ENCODE results near the gene CCL24.
"Not testable (repeated sequence)": the region's sequence is repeated elsewhere in the genome, so short reads cannot be mapped to it uniquely, and the experiment has no call there.

Gene CCL24

GRCh38 chr7:75838281-75838930 is 24.8 kb upstream of the CCL24 start:
- H3K36me3 Mint-ChIP-seq; H3K27me3 Mint-ChIP-seq; H3K4me1 Mint-ChIP-seq; ATAC-seq (ENCODE audit: low read depth); H3K9me3 Mint-ChIP-seq; H3K27ac Mint-ChIP-seq; H3K4me3 Mint-ChIP-seq; DNase-seq (ENCODE audit: low spot score in 2 of 2): not testable (repeated sequence)

GRCh38 chr7:75836798-75837197 is 23.2 kb upstream of the CCL24 start:
- Mint-ChIP-seq H3K36me3 (no peaks in the 10 kb centered on the region), H3K27ac (no peak overlapping the region), H3K4me1 (no peaks in the 10 kb centered on the region), H3K27me3 (peaks cover 3% of the 10 kb centered on the region), H3K4me3 (no peak overlapping the region), H3K9me3 (no peaks in the 10 kb centered on the region)
- DNase-seq (ENCODE audit: low spot score in 2 of 2) (no peak), ATAC-seq (ENCODE audit: low read depth) (no peak)

- peaks cover 4% of the 10 kb centered on the region for H3K27me3 Mint-ChIP-seq
- H3K9me3 Mint-ChIP-seq = no peaks in the 10 kb centered on the region
- ATAC-seq (ENCODE audit: low read depth) (no peak), DNase-seq (ENCODE audit: low spot score in 2 of 2) (no peak)
- no peak overlapping the region for H3K4me3 Mint-ChIP-seq
- no peak overlapping the region for H3K27ac Mint-ChIP-seq
- H3K4me1 Mint-ChIP-seq = no peaks in the 10 kb centered on the region
- H3K36me3 Mint-ChIP-seq = no peaks in the 10 kb centered on the region
Observed at GRCh38 chr7:75835688-75836285, 22.2 kb upstream of the CCL24 start.

GRCh38 chr7:75833662-75834061 is 20.1 kb upstream of the CCL24 start:
- not testable (repeated sequence) for H3K27me3 Mint-ChIP-seq; H3K9me3 Mint-ChIP-seq; H3K36me3 Mint-ChIP-seq; H3K4me3 Mint-ChIP-seq; DNase-seq (ENCODE audit: low spot score in 2 of 2); H3K4me1 Mint-ChIP-seq; H3K27ac Mint-ChIP-seq; ATAC-seq (ENCODE audit: low read depth)

- Mint-ChIP-seq H3K4me3 (no peak overlapping the region), H3K4me1 (peaks cover 2% of the 10 kb centered on the region), H3K27me3 (peaks cover 15% of the 10 kb centered on the region), H3K9me3 (no peaks in the 10 kb centered on the region), H3K27ac (no peak overlapping the region), H3K36me3 (no peaks in the 10 kb centered on the region)
- ATAC-seq (ENCODE audit: low read depth) (no peak), DNase-seq (ENCODE audit: low spot score in 2 of 2) (no peak)
Observed at GRCh38 chr7:75830978-75831377, 17.4 kb upstream of the CCL24 start.

GRCh38 chr7:75829656-75830055 is 16.1 kb upstream of the CCL24 start:
- H3K27ac Mint-ChIP-seq; DNase-seq (ENCODE audit: low spot score in 2 of 2): not testable (repeated sequence)
- peaks cover 14% of the 10 kb centered on the region for H3K27me3 Mint-ChIP-seq

GRCh38 chr7:75823198-75823910 is 9.7 kb upstream of the CCL24 start:
- peaks cover 4% of the 10 kb centered on the region for H3K9me3 Mint-ChIP-seq
- DNase-seq (ENCODE audit: low spot score in 2 of 2) (no peak), ATAC-seq (ENCODE audit: low read depth) (no peak)
- peaks cover 4% of the 10 kb centered on the region for H3K36me3 Mint-ChIP-seq
- H3K27me3 Mint-ChIP-seq = peaks cover 22% of the 10 kb centered on the region
- H3K4me1 Mint-ChIP-seq = no peaks in the 10 kb centered on the region
- H3K27ac Mint-ChIP-seq = no peak overlapping the region
- H3K4me3 Mint-ChIP-seq = no peak overlapping the region

More at GRCh38 chr7:75829656-75830055, 16.1 kb upstream of the CCL24 start:
- not testable (repeated sequence) for H3K4me1 Mint-ChIP-seq; ATAC-seq (ENCODE audit: low read depth); H3K36me3 Mint-ChIP-seq; H3K9me3 Mint-ChIP-seq; H3K4me3 Mint-ChIP-seq

GRCh38 chr7:75820688-75821087 is 7.1 kb upstream of the CCL24 start:
- H3K27me3 Mint-ChIP-seq = peaks cover 20% of the 10 kb centered on the region
- no peak overlapping the region for H3K4me3 Mint-ChIP-seq
- H3K27ac Mint-ChIP-seq = no peak overlapping the region
- peaks cover 4% of the 10 kb centered on the region for H3K9me3 Mint-ChIP-seq
- H3K36me3 Mint-ChIP-seq = peaks cover 4% of the 10 kb centered on the region
- ATAC-seq (ENCODE audit: low read depth) (no peak), DNase-seq (ENCODE audit: low spot score in 2 of 2) (no peak)
- H3K4me1 Mint-ChIP-seq = no peaks in the 10 kb centered on the region

GRCh38 chr7:75819711-75820110 is 6.1 kb upstream of the CCL24 start:
- H3K9me3 Mint-ChIP-seq = peaks cover 4% of the 10 kb centered on the region
- no peak overlapping the region for H3K4me3 Mint-ChIP-seq

GRCh38 chr7:75818472-75818871 is 4.9 kb upstream of the CCL24 start:
- H3K27me3 Mint-ChIP-seq = peaks cover 18% of the 10 kb centered on the region
- H3K36me3 Mint-ChIP-seq = peaks cover 4% of the 10 kb centered on the region
- H3K4me3 Mint-ChIP-seq = no peak overlapping the region
- no peak for ATAC-seq (ENCODE audit: low read depth)
- no peaks in the 10 kb centered on the region for H3K4me1 Mint-ChIP-seq
- H3K9me3 Mint-ChIP-seq = peaks cover 4% of the 10 kb centered on the region
- no peak overlapping the region for H3K27ac Mint-ChIP-seq
- no peak for DNase-seq (ENCODE audit: low spot score in 2 of 2)

More at GRCh38 chr7:75819711-75820110, 6.1 kb upstream of the CCL24 start:
- no peak overlapping the region for H3K27ac Mint-ChIP-seq
- DNase-seq (ENCODE audit: low spot score in 2 of 2) (no peak), ATAC-seq (ENCODE audit: low read depth) (no peak)
- peaks cover 4% of the 10 kb centered on the region for H3K36me3 Mint-ChIP-seq
- peaks cover 18% of the 10 kb centered on the region for H3K27me3 Mint-ChIP-seq
- H3K4me1 Mint-ChIP-seq = no peaks in the 10 kb centered on the region

- Mint-ChIP-seq H3K4me3 (no peak overlapping the region), H3K9me3 (peaks cover 4% of the 10 kb centered on the region), H3K4me1 (no peaks in the 10 kb centered on the region), H3K36me3 (peaks cover 4% of the 10 kb centered on the region), H3K27ac (no peak overlapping the region), H3K27me3 (peaks cover 18% of the 10 kb centered on the region)
- ATAC-seq (ENCODE audit: low read depth) (no peak), DNase-seq (ENCODE audit: low spot score in 2 of 2) (no peak)
Observed at GRCh38 chr7:75817116-75817515, 3.5 kb upstream of the CCL24 start.

- ATAC-seq (ENCODE audit: low read depth) (no peak), DNase-seq (ENCODE audit: low spot score in 2 of 2) (no peak)
- H3K4me3 Mint-ChIP-seq = no peak overlapping the region
- peaks cover 10% of the 10 kb centered on the region for H3K27me3 Mint-ChIP-seq
- H3K36me3 Mint-ChIP-seq = no peaks in the 10 kb centered on the region
- H3K4me1 Mint-ChIP-seq = no peaks in the 10 kb centered on the region
- H3K9me3 Mint-ChIP-seq = peaks cover under 1% of the 10 kb centered on the region
- H3K27ac Mint-ChIP-seq = no peak overlapping the region
Observed at GRCh38 chr7:75815418-75816064, 1.9 kb upstream of the CCL24 start.

- Mint-ChIP-seq H3K9me3 (no peaks in the 10 kb centered on the region), H3K4me1 (no peaks in the 10 kb centered on the region), H3K27me3 (peaks cover 9% of the 10 kb centered on the region), H3K36me3 (no peaks in the 10 kb centered on the region), H3K27ac (no peak overlapping the region), H3K4me3 (no peak overlapping the region)
- ATAC-seq (ENCODE audit: low read depth) = no peak
- no peak for DNase-seq (ENCODE audit: low spot score in 2 of 2)
Observed at GRCh38 chr7:75814407-75814947, 871 bp upstream of the CCL24 start.

- no peak for ATAC-seq (ENCODE audit: low read depth)
- no peaks in the 10 kb centered on the region for H3K4me1 Mint-ChIP-seq
- H3K4me3 Mint-ChIP-seq = no peak overlapping the region
- H3K9me3 Mint-ChIP-seq = no peaks in the 10 kb centered on the region
- DNase-seq (ENCODE audit: low spot score in 2 of 2) = no peak
- no peak overlapping the region for H3K27ac Mint-ChIP-seq
- H3K27me3 Mint-ChIP-seq = peaks cover 8% of the 10 kb centered on the region
- H3K36me3 Mint-ChIP-seq = no peaks in the 10 kb centered on the region
Observed at GRCh38 chr7:75813084-75813483, 522 bp downstream of the CCL24 start.
